ENCODE data around the gene FCRL4. TPM values are rescaled to one million over a fixed set of nuclear protein-coding genes. Genes with fewer than 3 reads are reported as not detected.
"Not testable (repeated sequence)": the region's sequence is repeated elsewhere in the genome, so short reads cannot be mapped to it uniquely, and the experiment has no call there.

FCRL4 gene
- total RNA-seq, 1 donor from 2014 or later = not detected

GRCh38 chr1:157551694-157552693 lies 45.9 kb downstream of the FCRL4 start, which contains the start of gene FCRL5:
Gene FCRL5, minus strand, starts transcription at chr1:157552515. Its CDS starts 153 bp downstream, at chr1:157552362.
- DNase-seq (ENCODE audit: low read depth in 2 of 2) = no peak

GRCh38 chr1:157548081-157548480 lies 49.8 kb downstream of the FCRL4 start:
- DNase-seq (ENCODE audit: low read depth in 2 of 2) = not testable (repeated sequence)

GRCh38 chr1:157542676-157543075 lies 55.2 kb downstream of the FCRL4 start:
- no peak for DNase-seq (ENCODE audit: low read depth in 2 of 2)

DNA sequence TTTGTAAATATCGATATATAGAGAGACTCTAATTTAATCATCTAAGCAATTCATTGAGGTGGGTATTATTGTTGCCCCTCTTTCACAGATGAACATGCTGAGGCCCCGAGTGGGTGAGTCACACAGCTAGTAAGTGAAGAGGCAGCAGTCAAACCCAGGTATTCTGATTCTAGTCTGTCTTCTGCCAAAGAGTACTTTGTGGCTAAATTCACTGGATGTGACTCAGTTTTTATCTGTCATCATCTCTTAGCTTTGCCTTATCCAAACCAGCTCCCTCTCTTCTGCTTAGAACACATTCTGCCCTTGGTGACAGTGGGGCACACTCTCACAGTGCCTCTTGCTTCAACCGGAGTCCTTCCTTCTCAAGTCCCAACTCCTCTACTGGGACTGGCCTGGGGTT lies 57.0 kb downstream of the FCRL4 start:
- no peak for DNase-seq (ENCODE audit: low read depth in 2 of 2)

DNA sequence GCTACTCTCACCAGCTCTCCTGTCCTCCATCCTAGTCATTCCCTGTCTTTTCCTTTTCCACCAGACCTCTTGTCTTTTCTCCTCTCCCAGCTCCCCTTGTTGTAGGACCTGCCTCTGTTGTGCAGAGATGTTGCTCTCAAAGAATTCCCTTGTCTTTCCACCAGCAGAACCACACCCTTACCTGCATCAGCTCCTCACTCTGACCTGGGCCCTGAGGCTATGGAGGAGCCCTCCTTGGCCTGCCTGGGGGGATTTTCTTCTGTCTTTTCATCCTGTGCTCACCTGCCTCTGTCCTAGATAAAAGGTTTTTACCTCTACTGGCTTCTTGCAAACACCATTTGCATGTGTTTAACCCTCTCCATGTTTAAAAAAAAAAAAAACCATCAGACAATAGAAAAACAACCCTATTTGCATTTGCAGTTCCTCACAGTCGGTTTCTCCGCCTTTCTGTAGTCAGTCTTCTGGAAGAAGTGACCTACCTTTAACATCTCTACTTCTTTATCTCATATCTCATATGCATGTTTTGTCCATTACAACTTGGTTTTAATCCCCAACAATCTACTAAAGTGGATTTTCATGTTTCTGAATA lies 57.6 kb downstream of the FCRL4 start:
- DNase-seq (ENCODE audit: low read depth in 2 of 2) = no peak

DNA sequence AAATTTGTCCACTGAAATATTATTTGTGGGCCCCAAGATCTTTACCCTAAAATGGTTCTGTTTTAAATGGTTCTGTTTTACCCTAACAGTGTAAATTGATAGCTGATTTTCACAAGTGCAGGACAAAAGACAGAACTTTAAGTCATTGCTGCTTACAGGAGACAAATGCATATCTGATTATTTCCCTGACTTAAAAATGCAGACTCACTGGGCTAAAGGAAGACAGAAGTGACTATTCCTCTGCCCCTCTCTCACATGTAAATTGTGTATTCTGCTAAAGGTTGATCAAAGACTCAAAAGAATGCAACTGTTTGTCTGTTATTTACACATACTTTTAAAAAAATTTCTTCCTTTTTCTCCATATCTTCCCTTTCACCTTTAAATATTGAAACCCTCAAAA lies 58.3 kb downstream of the FCRL4 start:
- no peak for DNase-seq (ENCODE audit: low read depth in 2 of 2)

DNA sequence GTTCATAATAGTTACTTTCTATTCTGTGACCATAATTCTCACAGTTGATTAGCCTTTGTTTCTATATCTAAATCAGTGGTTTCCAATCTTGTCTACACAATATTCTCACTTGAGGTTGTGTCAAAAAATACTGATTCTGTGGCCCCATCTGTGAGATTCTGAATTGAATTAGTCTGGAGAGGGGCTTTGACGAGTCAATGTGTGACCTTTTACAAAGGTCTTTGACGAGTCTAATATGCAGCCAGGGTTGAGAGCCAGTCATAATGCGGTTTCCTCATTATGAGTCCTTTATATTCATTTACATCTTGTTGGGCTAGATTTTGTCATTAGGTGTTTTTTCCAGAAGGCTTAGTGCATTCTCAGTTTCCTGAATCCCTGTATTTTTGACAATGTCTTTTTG lies 65.3 kb downstream of the FCRL4 start:
- DNase-seq (ENCODE audit: low read depth in 2 of 2) = no peak

GRCh38 chr1:157523774-157524493 lies 74.0 kb downstream of the FCRL4 start:
- no peak for DNase-seq (ENCODE audit: low read depth in 2 of 2)

Other genes with a start within 250 kb of the FCRL4 start
- not detected in 2 replicates for gene FCRL5, start 45.6 kb downstream of the FCRL4 start, total RNA-seq
- gene FCRL3, start 102.7 kb upstream of the FCRL4 start, total RNA-seq = not detected in 2 replicates
- gene FCRL2, start 179.0 kb upstream of the FCRL4 start, total RNA-seq = not detected in 2 replicates
- not detected in 2 replicates for gene FCRL1, start 222.0 kb upstream of the FCRL4 start, total RNA-seq
- gene CD5L, start 243.7 kb upstream of the FCRL4 start, total RNA-seq = not detected in 2 replicates